ENCODE measurements around the gene IDH3A. TPM values are rescaled to one million over a fixed set of nuclear protein-coding genes. Genes with fewer than 3 reads are reported as not detected.

The IDH3A gene
- total RNA-seq, 4 donors from 2014 or later, result 102 to 175 (median 118) TPM

GRCh38 chr15:78200276-78200930, 51.2 kb downstream of the IDH3A start:
- DNase-seq, result peak in 2 of 3 donors; percentile 5 to 32
- Histone ChIP-seq H3K4me1 (peaks cover 0 to 7% (median 0%) of the 10 kb centered on the region in 4 donors), H3K9me3 (no peaks in the 10 kb centered on the region), H3K27me3 (no peaks in the 10 kb centered on the region), H3K4me3 (no peak overlapping the region), H3K36me3 (no peaks in the 10 kb centered on the region), H3K27ac (no peak overlapping the region)
- TF ChIP-seq CTCF (IDR thresholded peaks at IDR 0.05) (no peak), POLR2A (IDR thresholded peaks at IDR 0.05) (no peak)

GRCh38 chr15:78201281-78202190, 52.4 kb downstream of the IDH3A start:
- DNase-seq, result peak in 1 of 3 donors; percentile 33
- TF ChIP-seq POLR2A (IDR thresholded peaks at IDR 0.05) (no peak), CTCF (IDR thresholded peaks at IDR 0.05) (no peak)
- no peak overlapping the region for H3K27ac ChIP-seq
- H3K36me3 ChIP-seq, result no peaks in the 10 kb centered on the region
- peaks cover 0 to 7% (median 0%) of the 10 kb centered on the region in 4 donors for H3K4me1 ChIP-seq
- H3K4me3 ChIP-seq, result no peak overlapping the region
- no peaks in the 10 kb centered on the region for H3K27me3 ChIP-seq
- no peaks in the 10 kb centered on the region for H3K9me3 ChIP-seq

- no peaks in the 10 kb centered on the region for H3K9me3 ChIP-seq
- H3K27ac ChIP-seq, result no peak overlapping the region
- H3K27me3 ChIP-seq, result no peaks in the 10 kb centered on the region
- TF ChIP-seq POLR2A (IDR thresholded peaks at IDR 0.05), result no peak
- TF ChIP-seq CTCF (IDR thresholded peaks at IDR 0.05), result no peak
- H3K4me1 ChIP-seq, result peaks cover 0 to 7% (median 0%) of the 10 kb centered on the region in 4 donors
- DNase-seq, result peak in 2 of 3 donors; percentile 14 to 32
- H3K36me3 ChIP-seq, result no peaks in the 10 kb centered on the region
- no peak overlapping the region for H3K4me3 ChIP-seq
Observed at GRCh38 chr15:78203346-78204225, 54.4 kb downstream of the IDH3A start.

- Histone ChIP-seq H3K9me3 (no peaks in the 10 kb centered on the region), H3K4me1 (peaks cover 0 to 13% (median 0%) of the 10 kb centered on the region in 4 donors), H3K36me3 (no peaks in the 10 kb centered on the region), H3K27ac (no peak overlapping the region), H3K4me3 (no peak overlapping the region), H3K27me3 (no peaks in the 10 kb centered on the region)
- peak in 2 of 3 donors; percentile 12 to 44 for DNase-seq
- TF ChIP-seq POLR2A (IDR thresholded peaks at IDR 0.05), result no peak
- TF ChIP-seq CTCF (IDR thresholded peaks at IDR 0.05), result no peak
Observed at GRCh38 chr15:78204351-78205309, 55.5 kb downstream of the IDH3A start.
